GM12878 (cell line): Measurements from ENCODE around the gene ZNF646. TPM values are rescaled to one million over a fixed set of nuclear protein-coding genes. Genes with fewer than 3 reads are reported as not detected.

ENCODE experiments used
- ATAC-seq: fragments of 200-7000 bp; cut with Tn5 transposase; 3 replicates; pipeline ENCODE4 v1.9.1; 2020; ENCODE audit warnings: mild to moderate bottlenecking, moderate library complexity
- BruUV-seq: library from RNA; stranded (reverse); fragments of 400-500 nt; replicated peaks from 2 replicates; lab custom pipeline; 2021; lab: Mats Ljungman, UMichigan
- CTCF ChIA-PET: fragments of 300-600 bp; sonication (Branson Sonifier 250); formaldehyde crosslinking; extraction: SDS; loops from one replicate; lab custom pipeline; 2021; ENCODE audit warnings: inconsistent platforms; lab: Yijun Ruan, JAX
- POLR2A ChIA-PET: fragments of 350-600 bp; formaldehyde crosslinking; extraction: SDS; loops from one replicate; lab custom pipeline; 2021; ENCODE audit warnings: inconsistent platforms; lab: Charles Lee
- RAD21 ChIA-PET: fragments of 300-600 bp; sonication (Branson Sonifier 250); formaldehyde crosslinking; loops from one replicate; lab custom pipeline; 2023; ENCODE audit warnings: antibody characterized with exemption; ENCODE audit not compliant: unreplicated experiment; lab: Charles Lee
- SMC1A ChIA-PET: fragments of 300-600 bp; sonication (Branson Sonifier 250); formaldehyde crosslinking; loops from one replicate; lab custom pipeline; 2023; ENCODE audit not compliant: unreplicated experiment, uncharacterized antibody; lab: Charles Lee
- DNase-seq: peaks from one replicate; pipeline ENCODE4 v3.0.0-alpha.2; 2011; ENCODE audit warnings: low read depth, low spot score
- FAIRE-seq: peaks from 3 replicates; lab custom pipeline; 2011; peaks lifted over from hg19 to GRCh38; lab: Jason Lieb, UNC
- H2AFZ ChIP-seq: 2 replicates; pipeline ENCODE4 v1.6.0; 2011; ENCODE audit warnings: low read depth, low read length, control low read depth; ENCODE audit not compliant: control insufficient read depth
- H3K27ac ChIP-seq: 2 replicates; pipeline ENCODE4 v1.5.1; 2011; ENCODE audit warnings: control low read depth; ENCODE audit not compliant: control insufficient read depth, insufficient read depth
- H3K27me3 ChIP-seq, 2 experiments: replicated peaks in 1 of 2; 2 replicates each; pipeline versions ENCODE4 v1.6.0 to v1.6.1; 2011; ENCODE audit warnings: low read length in 1 of 2; ENCODE audit not compliant: control insufficient read depth in 2 of 2, insufficient read depth in 2 of 2
- H3K36me3 ChIP-seq, 2 experiments: 2 replicates each; pipeline ENCODE4 v1.5.1; 2011; ENCODE audit warnings: low read length in 1 of 2; ENCODE audit not compliant: control insufficient read depth in 2 of 2, insufficient read depth in 2 of 2
- H3K4me1 ChIP-seq: 2 replicates; pipeline ENCODE4 v1.6.1; 2011; ENCODE audit warnings: mild to moderate bottlenecking, low read length, moderate library complexity, mixed read lengths; ENCODE audit not compliant: control insufficient read depth, insufficient read depth
- H3K4me2 ChIP-seq: 2 replicates; pipeline ENCODE4 v1.6.0; 2011; ENCODE audit warnings: control low read depth; ENCODE audit not compliant: control insufficient read depth, insufficient read depth
- H3K4me3 ChIP-seq: fragments of 200-600 bp; sonication (generic); 2 replicates; pipeline ENCODE4 v1.5.1; 2016
- H3K79me2 ChIP-seq: 2 replicates; pipeline ENCODE4 v1.6.0; 2011; ENCODE audit warnings: low read length; ENCODE audit not compliant: control insufficient read depth, insufficient read depth
- H3K9ac ChIP-seq: 2 replicates; pipeline ENCODE4 v1.8.0; 2011; ENCODE audit warnings: low read length, control low read depth, mixed read lengths; ENCODE audit not compliant: control insufficient read depth, insufficient read depth
- H3K9me3 ChIP-seq: replicated peaks from 3 replicates; pipeline ENCODE4 v1.5.1; 2011; ENCODE audit warnings: mild to moderate bottlenecking, low read length; ENCODE audit not compliant: control insufficient read depth, insufficient read depth
- H4K20me1 ChIP-seq: 2 replicates; pipeline ENCODE4 v1.6.0; 2011; ENCODE audit not compliant: control insufficient read depth, insufficient read depth
- CBX5 ChIP-seq: sonication (generic); IDR thresholded peaks from 2 replicates; pipeline ENCODE4 v1.6.1; 2016; ENCODE audit warnings: low read depth, moderate library complexity, mild to moderate bottlenecking, inconsistent platforms
- ETV6 ChIP-seq, 2 experiments: fragments of 450-650 bp in 1 of 2; IDR thresholded peaks in 1 of 2; conservative IDR thresholded peaks in 1 of 2; 2 replicates each; pipeline ENCODE4 v1.6.1; 2014; ENCODE audit warnings: antibody characterized with exemption in 1 of 2, borderline replicate concordance in 1 of 2, low read depth in 1 of 2, mild to moderate bottlenecking in 1 of 2, moderate library complexity in 1 of 2
- PAX5 ChIP-seq: IDR thresholded peaks from 2 replicates; pipeline ENCODE4 v1.6.1; 2011; ENCODE audit warnings: low read depth, low read length, borderline replicate concordance
- SIX5 ChIP-seq: IDR thresholded peaks from 2 replicates; pipeline ENCODE4 v1.6.1; 2011; ENCODE audit warnings: mild to moderate bottlenecking, low read depth, low read length, moderate library complexity; ENCODE audit not compliant: severe bottlenecking
- WGBS: methylation state at CpG from one replicate; pipeline ENCODE4 v1.1.6; 2016; ENCODE audit warnings: low lambda C conversion rate; ENCODE audit not compliant: insufficient replicate concordance, insufficient coverage; ENCODE audit errors: missing lambda C conversion rate; 5-methylcytosine and 5-hydroxymethylcytosine counted together
- in situ Hi-C: fragments of 300-500 bp; cut with MboI; formaldehyde crosslinking; loops from 9 replicates; pipeline ENCODE4 v1.14.3; 2018; ENCODE audit warnings: mixed read lengths
- intact Hi-C: fragments of 100-400 bp; cut with micrococcal nuclease; formaldehyde crosslinking; loops from one replicate; pipeline ENCODE4 v1.14.2; 2022; ENCODE audit not compliant: unreplicated experiment
- polyA plus RNA-seq, 11 experiments: library from polyadenylated mRNA; depleted of rRNA in 4 of 11; unstranded in 6 of 11; stranded (reverse) in 5 of 11; fragments of >200 nt; fragmentation: Nextera tagmentation in 4 of 11; fragmentation: Illumina TruSeq in 1 of 11; extraction: Ambion mirVana in 4 of 11; extraction: Trizol in 1 of 11; gene quantifications; 1 replicate in 1 of 11; 2 replicates in 10 of 11; pipeline versions ENCODE4 v1.2.1 to v1.2.3, GENCODE V29; 2011 to 2016; ENCODE audit warnings: inconsistent platforms in 2 of 11, missing spikeins in 2 of 11, low read depth in 1 of 11
- total RNA-seq, 4 experiments: library from RNA; depleted of rRNA in 3 of 4; stranded (reverse); fragments of >200 nt in 3 of 4; fragmentation: Illumina TruSeq in 1 of 4; extraction: Trizol in 1 of 4; gene quantifications; 2 replicates each; pipeline versions ENCODE4 v1.2.1 to v1.2.3, GENCODE V29; 2013 to 2021
- TF ChIP-seq, protein P1 (sequence below): fragments of 450-650 bp; IDR thresholded peaks from 2 replicates; pipeline ENCODE4 v1.6.1; 2017; ENCODE audit warnings: low read depth, mild to moderate bottlenecking, moderate library complexity
- TF ChIP-seq, protein P2 (sequence below): fragments of 150-350 bp; IDR thresholded peaks from 2 replicates; pipeline ENCODE4 v1.6.1; 2014; ENCODE audit warnings: mild to moderate bottlenecking, low read depth, low read length

Gene ZNF646
- total and polyA plus RNA-seq, 10 of the 15 experiments (the other 5 are each of a cell fraction or from before 2014, with no cell fraction given) = 0.10 to 21.8 (median 6.4) TPM

DNA sequence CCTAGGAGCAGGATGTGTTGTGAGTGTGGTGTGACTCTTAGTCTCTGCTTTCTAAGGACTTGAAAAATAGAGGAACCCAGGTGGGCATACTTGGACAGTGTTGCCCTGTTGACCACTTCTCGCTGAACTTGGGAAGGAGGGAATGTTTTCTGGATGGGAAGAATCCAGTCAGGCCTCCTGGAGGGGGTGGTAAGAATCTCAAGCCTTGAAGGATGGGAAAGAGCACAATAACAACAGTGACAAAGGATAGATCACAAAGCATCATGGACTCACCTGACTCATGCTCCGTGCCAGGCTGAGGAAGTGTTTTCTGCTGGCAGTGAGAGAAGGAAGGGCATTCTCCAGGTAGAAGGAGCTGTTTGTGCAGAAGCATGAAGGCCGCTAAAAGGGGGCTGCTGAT, 51.6 kb downstream of the ZNF646 start:
- no peaks in the 10 kb centered on the region for H3K27me3 ChIP-seq
- no peaks in the 10 kb centered on the region for H3K4me1 ChIP-seq
- ChIA-PET POLR2A (no interaction called here), CTCF (no interaction called here), SMC1A (no interaction called here), RAD21 (no interaction called here)
- no peak overlapping the region for H2AFZ ChIP-seq
- no peaks in the 10 kb centered on the region for H3K9me3 ChIP-seq
- intact Hi-C loops (no loop called here), in situ Hi-C loops (no loop called here)
- TF ChIP-seq PAX5 (no peak), ETV6 (conservative IDR thresholded peaks at IDR 0.05 in 1 of 2, IDR thresholded peaks at IDR 0.05 in 1 of 2; ENCODE audit: borderline replicate concordance in 1 of 2, low read depth in 1 of 2) (no peak)
- TF ChIP-seq, protein P1, sequence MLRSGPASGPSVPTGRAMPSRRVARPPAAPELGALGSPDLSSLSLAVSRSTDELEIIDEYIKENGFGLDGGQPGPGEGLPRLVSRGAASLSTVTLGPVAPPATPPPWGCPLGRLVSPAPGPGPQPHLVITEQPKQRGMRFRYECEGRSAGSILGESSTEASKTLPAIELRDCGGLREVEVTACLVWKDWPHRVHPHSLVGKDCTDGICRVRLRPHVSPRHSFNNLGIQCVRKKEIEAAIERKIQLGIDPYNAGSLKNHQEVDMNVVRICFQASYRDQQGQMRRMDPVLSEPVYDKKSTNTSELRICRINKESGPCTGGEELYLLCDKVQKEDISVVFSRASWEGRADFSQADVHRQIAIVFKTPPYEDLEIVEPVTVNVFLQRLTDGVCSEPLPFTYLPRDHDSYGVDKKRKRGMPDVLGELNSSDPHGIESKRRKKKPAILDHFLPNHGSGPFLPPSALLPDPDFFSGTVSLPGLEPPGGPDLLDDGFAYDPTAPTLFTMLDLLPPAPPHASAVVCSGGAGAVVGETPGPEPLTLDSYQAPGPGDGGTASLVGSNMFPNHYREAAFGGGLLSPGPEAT = no peak
- WGBS = 98% methylated on average over 3 of the region's 3 CpGs
- no peak for ATAC-seq
- no TSS peak for BruUV-seq
- H3K4me3 ChIP-seq = no peak overlapping the region
- H3K27ac ChIP-seq = no peak overlapping the region
- H3K4me2 ChIP-seq = no peak overlapping the region
- peaks cover 0 to 4% of the 10 kb centered on the region in 2 experiments; a peak in 3 of 4 replicates for H3K36me3 ChIP-seq
- FAIRE-seq = no peak
- H4K20me1 ChIP-seq = no peaks in the 10 kb centered on the region
- H3K79me2 ChIP-seq = no peaks in the 10 kb centered on the region
- no peak overlapping the region for H3K9ac ChIP-seq
- DNase-seq = no peak

DNA sequence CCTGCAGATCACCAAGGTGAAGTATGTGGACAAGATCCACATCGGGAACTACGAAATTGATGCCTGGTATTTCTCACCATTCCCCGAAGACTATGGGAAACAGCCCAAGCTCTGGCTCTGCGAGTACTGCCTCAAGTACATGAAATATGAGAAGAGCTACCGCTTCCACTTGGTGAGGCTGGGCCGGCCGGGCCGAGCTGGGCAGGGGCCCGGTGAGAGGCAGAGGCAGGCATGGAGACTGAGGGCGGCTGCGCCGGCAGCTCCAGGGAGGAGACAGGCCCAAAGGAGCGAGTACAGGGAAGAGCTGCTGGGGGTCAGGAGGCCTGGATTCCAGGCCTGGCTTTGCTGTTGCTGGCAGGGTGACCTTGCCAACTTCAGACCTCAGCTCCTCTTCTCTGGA, 53.0 kb downstream of the ZNF646 start:
- no TSS peak for BruUV-seq
- FAIRE-seq (no peak), DNase-seq (no peak), ATAC-seq (no peak)
- Histone ChIP-seq H3K27ac (no peak overlapping the region), H4K20me1 (no peaks in the 10 kb centered on the region), H3K27me3 (no peaks in the 10 kb centered on the region), H3K9me3 (no peaks in the 10 kb centered on the region), H3K4me1 (no peaks in the 10 kb centered on the region), H3K79me2 (no peaks in the 10 kb centered on the region), H3K4me3 (no peak overlapping the region), H2AFZ (no peak overlapping the region), H3K9ac (no peak overlapping the region), H3K4me2 (no peak overlapping the region), H3K36me3 (peaks cover 0 to 3% of the 10 kb centered on the region in 2 experiments; a peak in 2 of 4 replicates)
- CTCF ChIA-PET = no interaction called here
- SMC1A ChIA-PET = no interaction called here
- 89% methylated on average over 13 of the region's 13 CpGs for WGBS
- intact Hi-C loops = no loop called here
- in situ Hi-C loops = no loop called here
- POLR2A ChIA-PET = no interaction called here
- TF ChIP-seq SIX5 (no peak), CBX5 (no peak)
- TF ChIP-seq, protein P2, sequence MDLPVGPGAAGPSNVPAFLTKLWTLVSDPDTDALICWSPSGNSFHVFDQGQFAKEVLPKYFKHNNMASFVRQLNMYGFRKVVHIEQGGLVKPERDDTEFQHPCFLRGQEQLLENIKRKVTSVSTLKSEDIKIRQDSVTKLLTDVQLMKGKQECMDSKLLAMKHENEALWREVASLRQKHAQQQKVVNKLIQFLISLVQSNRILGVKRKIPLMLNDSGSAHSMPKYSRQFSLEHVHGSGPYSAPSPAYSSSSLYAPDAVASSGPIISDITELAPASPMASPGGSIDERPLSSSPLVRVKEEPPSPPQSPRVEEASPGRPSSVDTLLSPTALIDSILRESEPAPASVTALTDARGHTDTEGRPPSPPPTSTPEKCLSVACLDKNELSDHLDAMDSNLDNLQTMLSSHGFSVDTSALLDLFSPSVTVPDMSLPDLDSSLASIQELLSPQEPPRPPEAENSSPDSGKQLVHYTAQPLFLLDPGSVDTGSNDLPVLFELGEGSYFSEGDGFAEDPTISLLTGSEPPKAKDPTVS = no peak
- RAD21 ChIA-PET = no interaction called here
